K562 (cell line): ENCODE results near the gene OR2S2. TPM values are rescaled to one million over a fixed set of nuclear protein-coding genes. Genes with fewer than 3 reads are reported as not detected.
A peak's percentile ranks its signal among the peaks of the same experiment; 100 is the strongest.

Source experiments
- ATF7 ChIP-seq: fragments of 450-650 bp; IDR thresholded peaks from 2 replicates; pipeline ENCODE4 v1.7.1; 2014; ENCODE audit warnings: mild to moderate bottlenecking, moderate library complexity
- BRD9 ChIP-seq: fragments of 450-650 bp; IDR thresholded peaks from 2 replicates; pipeline ENCODE4 v1.6.1; 2018; ENCODE audit warnings: low read depth; ENCODE audit not compliant: partially characterized antibody
- CBX2 ChIP-seq: fragments of 200-600 bp; sonication (generic); IDR thresholded peaks from one replicate; pipeline ENCODE4 v1.6.1; 2012; ENCODE audit warnings: mild to moderate bottlenecking, low read length, inconsistent platforms; ENCODE audit not compliant: insufficient read depth, poor library complexity, severe bottlenecking
- CC2D1A ChIP-seq: fragments of 450-650 bp; IDR thresholded peaks from 2 replicates; pipeline ENCODE4 v1.6.1; 2017; ENCODE audit warnings: mild to moderate bottlenecking
- CTCF ChIP-seq, 3 experiments: IDR thresholded peaks in 2 of 3; conservative IDR thresholded peaks in 1 of 3; 2 replicates each; pipeline ENCODE4 v1.5.1; 2011 to 2012; ENCODE audit warnings: low read length in 3 of 3, mild to moderate bottlenecking in 3 of 3, control low read depth in 2 of 3, improper control_type of control experiment in 1 of 3, inconsistent platforms in 1 of 3, low read depth in 1 of 3, mixed read lengths in 1 of 3, moderate library complexity in 1 of 3; ENCODE audit not compliant: insufficient read depth in 2 of 3
- ELF1 ChIP-seq: fragments of 200-800 bp; sonication (Bioruptor generic); IDR thresholded peaks from 2 replicates; pipeline ENCODE4 v1.6.1; 2016; ENCODE audit warnings: missing genetic modification characterization, missing compliant biosample characterization
- MCM3 ChIP-seq: fragments of 450-650 bp; IDR thresholded peaks from 2 replicates; pipeline ENCODE4 v1.6.1; 2016
- MTA3 ChIP-seq: fragments of 450-650 bp; formaldehyde crosslinking; IDR thresholded peaks from 2 replicates; pipeline ENCODE4 v1.6.1; 2017; ENCODE audit warnings: mild to moderate bottlenecking, borderline replicate concordance
- PCBP2 ChIP-seq: fragments of 200-400 bp; formaldehyde crosslinking; IDR thresholded peaks from 2 replicates; pipeline ENCODE4 v1.6.1; 2018; ENCODE audit warnings: low read length, low read depth, mild to moderate bottlenecking, moderate library complexity; ENCODE audit not compliant: poor library complexity, severe bottlenecking
- PHF20 ChIP-seq: fragments of 450-650 bp; IDR thresholded peaks from 2 replicates; pipeline ENCODE4 v1.6.1; 2018; ENCODE audit not compliant: partially characterized antibody
- PHF21A ChIP-seq: fragments of 450-650 bp; IDR thresholded peaks from 2 replicates; pipeline ENCODE4 v1.6.1; 2017; ENCODE audit warnings: low read depth, borderline replicate concordance
- SAFB ChIP-seq: fragments of 200-400 bp; formaldehyde crosslinking; IDR thresholded peaks from 2 replicates; pipeline ENCODE4 v1.6.1; 2017; ENCODE audit warnings: low read depth, low read length, borderline replicate concordance
- SRSF3 ChIP-seq: fragments of 200-400 bp; formaldehyde crosslinking; IDR thresholded peaks from 2 replicates; pipeline ENCODE4 v1.6.1; 2016; ENCODE audit warnings: mild to moderate bottlenecking, low read length, moderate library complexity; ENCODE audit not compliant: insufficient read depth
- STAT5B ChIP-seq: fragments of 250-450 bp; sonication (Bioruptor Pico); IDR thresholded peaks from 2 replicates; pipeline ENCODE4 v1.8.0; 2021; ENCODE audit warnings: mild to moderate bottlenecking, inconsistent platforms
- TAF1 ChIP-seq: IDR thresholded peaks from 2 replicates; pipeline ENCODE4 v1.6.1; 2011; ENCODE audit warnings: mild to moderate bottlenecking, low read length, moderate library complexity; ENCODE audit not compliant: insufficient read depth, control insufficient read depth, severe bottlenecking; ENCODE audit errors: extremely low read depth
- YY1 ChIP-seq, 3 experiments: IDR thresholded peaks; 2 replicates each; pipeline ENCODE4 v1.6.1; 2011; ENCODE audit warnings: low read length in 2 of 3, mild to moderate bottlenecking in 2 of 3, moderate library complexity in 2 of 3, borderline replicate concordance in 1 of 3, control low read depth in 1 of 3, low read depth in 1 of 3; ENCODE audit not compliant: insufficient read depth in 3 of 3, insufficient replicate concordance in 2 of 3, control insufficient read depth in 1 of 3, insufficient read length in 1 of 3; ENCODE audit errors: extremely low read depth in 1 of 3
- ZBTB34 ChIP-seq: fragments of 250-450 bp; sonication (Bioruptor Pico); IDR thresholded peaks from 2 replicates; pipeline ENCODE4 v1.8.0; 2021; ENCODE audit warnings: mild to moderate bottlenecking, moderate library complexity
- ZNF184 ChIP-seq: sonication (generic); formaldehyde crosslinking; IDR thresholded peaks from 2 replicates; pipeline ENCODE4 v1.5.0; 2020; ENCODE audit warnings: missing genetic modification reagents
- ZNF384 ChIP-seq: IDR thresholded peaks from 2 replicates; pipeline ENCODE4 v1.6.1; 2012; ENCODE audit warnings: low read depth, low read length, improper control_type of control experiment
- ZNF449 ChIP-seq: fragments of 250-450 bp; sonication (Bioruptor Pico); IDR thresholded peaks from 2 replicates; pipeline ENCODE4 v1.8.0; 2022; ENCODE audit warnings: moderate library complexity, mild to moderate bottlenecking, inconsistent platforms
- ZNF644 ChIP-seq: fragments of 200-800 bp; sonication (Bioruptor generic); IDR thresholded peaks from 2 replicates; pipeline ENCODE4 v1.6.1; 2016; ENCODE audit warnings: low read depth, missing genetic modification characterization, missing compliant biosample characterization
- ZNF766 ChIP-seq: fragments of 200-800 bp; sonication (Bioruptor generic); conservative IDR thresholded peaks from 2 replicates; pipeline ENCODE4 v1.6.1; 2016; ENCODE audit warnings: missing genetic modification characterization, missing compliant biosample characterization
- ZNF79 ChIP-seq: fragments of 250-450 bp; sonication (Bioruptor Pico); IDR thresholded peaks from 2 replicates; pipeline ENCODE4 v1.4.0; 2020; ENCODE audit warnings: low read depth, mild to moderate bottlenecking, moderate library complexity
- polyA plus RNA-seq, 8 experiments: library from polyadenylated mRNA; depleted of rRNA in 4 of 8; stranded (reverse) in 5 of 8; unstranded in 3 of 8; fragments of >200 nt; fragmentation: Nextera tagmentation in 2 of 8; fragmentation: Illumina TruSeq in 1 of 8; extraction: Ambion mirVana in 2 of 8; extraction: Trizol in 1 of 8; gene quantifications; 2 replicates each; pipeline versions ENCODE4 v1.2.1 to v1.2.3, GENCODE V29; 2011 to 2014; ENCODE audit warnings: inconsistent platforms in 1 of 8, missing spikeins in 1 of 8
- total RNA-seq, 7 experiments: library from RNA; depleted of rRNA in 6 of 7; stranded (reverse); fragments of >200 nt in 6 of 7; fragmentation: Illumina TruSeq in 2 of 7; extraction: Trizol in 2 of 7; gene quantifications; 2 replicates each; pipeline versions ENCODE4 v1.2.1 to v1.2.3, GENCODE V29; 2011 to 2021; ENCODE audit warnings: low replicate concordance in 1 of 7

OR2S2 gene
- total and polyA plus RNA-seq, 9 of the 15 experiments (the other 6 are each of a cell fraction or from before 2014, with no cell fraction given): not detected

- TF ChIP-seq BRD9 (peak; percentile 36), ZBTB34 (CRISPR knock-in tag) (no peak), SRSF3 (no peak), MTA3 (0 out of 2 replicates have a peak, but pooled peaks have one; percentile 29), SAFB (no peak), ZNF184 (CRISPR knock-in tag) (no peak), ZNF384 (peak; percentile 76), STAT5B (CRISPR knock-in tag) (no peak), MCM3 (no peak), PCBP2 (no peak), ZNF644 (tag) (peak; percentile 26; the same call in 1 of the 2 replicates), ZNF449 (CRISPR knock-in tag) (no peak), ZNF79 (no peak), ATF7 (0 out of 2 replicates have a peak, but pooled peaks have one; percentile 16), ZNF766 (CRISPR knock-in tag) (no peak), PHF21A (0 out of 2 replicates have a peak, but pooled peaks have one; percentile 30), YY1 (IDR thresholded peaks at IDR 0.05; ENCODE audit: borderline replicate concordance in 1 of 3, control insufficient read depth in 1 of 3, extremely low read depth in 1 of 3, insufficient read depth in 3 of 3, insufficient read length in 1 of 3, insufficient replicate concordance in 2 of 3, low read depth in 1 of 3, low read length in 2 of 3) (peak in 1 of 3 experiments; percentile 38), CBX2 (no peak), ELF1 (tag) (peak; percentile 86), CTCF (IDR thresholded peaks at IDR 0.05 in 2 of 3, conservative IDR thresholded peaks at IDR 0.05 in 1 of 3; ENCODE audit: insufficient read depth in 2 of 3, low read depth in 1 of 3, low read length in 3 of 3) (peak; percentile 76 to 85 (median 81)), PHF20 (peak; percentile 62), CC2D1A (peak; percentile 65; the same call in 1 of the 2 replicates), TAF1 (no peak)
Measured at GRCh38 chr9:35945341-35946018, 12.5 kb downstream of the OR2S2 start (continued).
